Measurements from ENCODE around the gene MAPK7.

DNA sequence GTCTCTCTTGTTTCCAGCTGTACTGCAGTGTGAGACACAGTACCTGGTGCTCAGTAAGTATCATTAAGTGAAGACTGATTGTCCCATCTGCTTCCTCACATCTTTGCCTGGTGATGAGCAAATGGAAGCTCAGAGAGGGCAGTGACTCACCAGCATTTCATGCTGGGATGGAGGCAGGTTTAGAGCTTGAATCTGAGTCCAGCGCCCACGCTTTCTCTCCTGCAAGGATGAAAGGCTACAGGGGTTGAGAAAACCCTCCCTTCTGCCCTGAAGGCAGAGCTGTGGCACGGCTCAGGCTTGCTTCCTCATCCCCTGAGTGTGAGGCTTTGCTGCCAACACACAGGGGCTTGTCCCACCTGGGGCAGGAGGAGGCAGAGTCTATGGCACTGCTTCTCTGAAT is 31.2 kb downstream of the MAPK7 start:
- TF ChIP-seq EZH2phosphoT487 (IDR thresholded peaks at IDR 0.05; ENCODE audit: low read depth, severe bottlenecking, unreplicated experiment): no peak
- TF ChIP-seq, protein P1, sequence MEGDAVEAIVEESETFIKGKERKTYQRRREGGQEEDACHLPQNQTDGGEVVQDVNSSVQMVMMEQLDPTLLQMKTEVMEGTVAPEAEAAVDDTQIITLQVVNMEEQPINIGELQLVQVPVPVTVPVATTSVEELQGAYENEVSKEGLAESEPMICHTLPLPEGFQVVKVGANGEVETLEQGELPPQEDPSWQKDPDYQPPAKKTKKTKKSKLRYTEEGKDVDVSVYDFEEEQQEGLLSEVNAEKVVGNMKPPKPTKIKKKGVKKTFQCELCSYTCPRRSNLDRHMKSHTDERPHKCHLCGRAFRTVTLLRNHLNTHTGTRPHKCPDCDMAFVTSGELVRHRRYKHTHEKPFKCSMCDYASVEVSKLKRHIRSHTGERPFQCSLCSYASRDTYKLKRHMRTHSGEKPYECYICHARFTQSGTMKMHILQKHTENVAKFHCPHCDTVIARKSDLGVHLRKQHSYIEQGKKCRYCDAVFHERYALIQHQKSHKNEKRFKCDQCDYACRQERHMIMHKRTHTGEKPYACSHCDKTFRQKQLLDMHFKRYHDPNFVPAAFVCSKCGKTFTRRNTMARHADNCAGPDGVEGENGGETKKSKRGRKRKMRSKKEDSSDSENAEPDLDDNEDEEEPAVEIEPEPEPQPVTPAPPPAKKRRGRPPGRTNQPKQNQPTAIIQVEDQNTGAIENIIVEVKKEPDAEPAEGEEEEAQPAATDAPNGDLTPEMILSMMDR (IDR thresholded peaks at IDR 0.05; ENCODE audit: poor library complexity): no peak
